ENCODE measurements around the gene DENND2C.
A peak's percentile ranks its signal among the peaks of the same experiment; 100 is the strongest.

DENND2C gene

GRCh38 chr1:114677691-114678090 lies 7.8 kb upstream of the DENND2C start:
- DNase-seq = no peak

GRCh38 chr1:114676115-114676514 lies 6.3 kb upstream of the DENND2C start:
- no peak for DNase-seq

- no peak for DNase-seq
These were observed 2.1 kb upstream of the DENND2C start for GRCh38 chr1:114671939-114672275.

- DNase-seq = peak; percentile 14
These were observed 1.4 kb upstream of the DENND2C start for GRCh38 chr1:114671011-114671938.

GRCh38 chr1:114670083-114671010 lies 498 bp upstream of the DENND2C start:
- DNase-seq = peak; percentile 31

GRCh38 chr1:114668784-114669561 lies 876 bp downstream of the DENND2C start:
- DNase-seq = no peak

- DNase-seq = no peak
These were observed 1.5 kb downstream of the DENND2C start for GRCh38 chr1:114668373-114668772.

GRCh38 chr1:114666954-114667353 lies 2.9 kb downstream of the DENND2C start:
- DNase-seq = no peak

- no peak for DNase-seq
These were observed 9.6 kb downstream of the DENND2C start for GRCh38 chr1:114660238-114660637.

GRCh38 chr1:114651893-114652292 lies 18.0 kb downstream of the DENND2C start:
- DNase-seq = no peak

- no peak for DNase-seq
These were observed 21.3 kb downstream of the DENND2C start for GRCh38 chr1:114648503-114648902.

GRCh38 chr1:114641377-114641776 lies 28.5 kb downstream of the DENND2C start:
- DNase-seq = no peak

- DNase-seq = no peak
These were observed 30.9 kb downstream of the DENND2C start for GRCh38 chr1:114638910-114639309.

GRCh38 chr1:114632427-114632826 lies 37.4 kb downstream of the DENND2C start:
- DNase-seq = no peak

- no peak for DNase-seq
These were observed 42.7 kb downstream of the DENND2C start for GRCh38 chr1:114627107-114627506.

- DNase-seq = no peak
These were observed 46.5 kb downstream of the DENND2C start for GRCh38 chr1:114623364-114623763.

- no peak for DNase-seq
These were observed 49.4 kb downstream of the DENND2C start for GRCh38 chr1:114620419-114620818.

GRCh38 chr1:114618606-114619005 lies 51.2 kb downstream of the DENND2C start:
- no peak for DNase-seq

- DNase-seq = no peak
These were observed 59.2 kb downstream of the DENND2C start for GRCh38 chr1:114610546-114611245.

- no peak for DNase-seq
These were observed 60.0 kb downstream of the DENND2C start for GRCh38 chr1:114609826-114610225.

- no peak for DNase-seq
These were observed 60.8 kb downstream of the DENND2C start for GRCh38 chr1:114609026-114609425.

GRCh38 chr1:114607223-114607622 lies 62.6 kb downstream of the DENND2C start:
- DNase-seq = no peak
